Activated T-cell treated with anti-CD3 and anti-CD28 coated beads for 48 hours (primary cell): ENCODE results near the gene TRUB2.
"Not testable (repeated sequence)": the region's sequence is repeated elsewhere in the genome, so short reads cannot be mapped to it uniquely, and the experiment has no call there.

Source experiments
- DNase-seq: peaks from one replicate; pipeline ENCODE4 v3.0.0-alpha.2; 2020; ENCODE audit warnings: low read depth

TRUB2 gene

DNA sequence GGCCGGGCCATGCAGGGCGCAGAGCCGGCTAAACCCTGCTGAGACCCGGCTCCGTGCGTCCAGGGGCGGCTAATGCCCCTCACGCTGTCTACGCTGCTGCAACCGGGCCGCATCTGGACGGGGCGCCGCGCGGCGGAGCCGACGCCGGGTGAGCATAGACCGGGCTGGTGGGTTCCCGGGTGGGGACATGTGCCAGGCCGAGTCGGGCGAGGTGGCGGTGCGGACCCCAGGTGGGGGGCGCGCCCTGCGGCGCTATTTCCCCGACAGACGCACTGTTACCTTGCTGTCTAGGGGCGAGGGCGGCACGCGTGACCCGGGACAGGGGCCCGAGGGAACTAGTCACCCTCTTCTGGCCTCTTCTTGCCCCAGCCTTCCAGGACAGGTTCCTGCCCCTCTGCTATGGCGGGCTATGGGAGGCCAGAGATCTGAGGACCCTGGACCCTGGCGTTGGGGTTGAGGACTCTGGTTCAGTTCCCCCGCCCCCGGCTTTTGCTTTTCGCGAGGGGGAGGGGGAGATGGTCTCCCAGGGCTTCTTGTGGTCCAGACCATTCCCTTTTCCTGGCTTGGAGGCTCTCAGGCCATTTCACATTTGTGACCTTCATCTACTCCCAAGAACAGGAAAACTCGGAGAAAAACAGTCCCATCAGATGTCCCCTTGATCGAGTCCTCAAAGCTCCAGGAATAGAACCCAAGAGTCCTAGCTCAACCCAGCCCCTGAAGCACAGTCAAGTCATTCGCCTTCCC lies 18.6 kb upstream of the TRUB2 start:
- DNase-seq, result no peak

GRCh38 chr9:128339761-128340690 lies 17.8 kb upstream of the TRUB2 start, which contains the start of gene SLC27A4:
Gene SLC27A4, plus strand, starts transcription at chr9:128340527. Its CDS starts 2,606 bp downstream, at chr9:128343133.
- DNase-seq, result peak; percentile 80

DNA sequence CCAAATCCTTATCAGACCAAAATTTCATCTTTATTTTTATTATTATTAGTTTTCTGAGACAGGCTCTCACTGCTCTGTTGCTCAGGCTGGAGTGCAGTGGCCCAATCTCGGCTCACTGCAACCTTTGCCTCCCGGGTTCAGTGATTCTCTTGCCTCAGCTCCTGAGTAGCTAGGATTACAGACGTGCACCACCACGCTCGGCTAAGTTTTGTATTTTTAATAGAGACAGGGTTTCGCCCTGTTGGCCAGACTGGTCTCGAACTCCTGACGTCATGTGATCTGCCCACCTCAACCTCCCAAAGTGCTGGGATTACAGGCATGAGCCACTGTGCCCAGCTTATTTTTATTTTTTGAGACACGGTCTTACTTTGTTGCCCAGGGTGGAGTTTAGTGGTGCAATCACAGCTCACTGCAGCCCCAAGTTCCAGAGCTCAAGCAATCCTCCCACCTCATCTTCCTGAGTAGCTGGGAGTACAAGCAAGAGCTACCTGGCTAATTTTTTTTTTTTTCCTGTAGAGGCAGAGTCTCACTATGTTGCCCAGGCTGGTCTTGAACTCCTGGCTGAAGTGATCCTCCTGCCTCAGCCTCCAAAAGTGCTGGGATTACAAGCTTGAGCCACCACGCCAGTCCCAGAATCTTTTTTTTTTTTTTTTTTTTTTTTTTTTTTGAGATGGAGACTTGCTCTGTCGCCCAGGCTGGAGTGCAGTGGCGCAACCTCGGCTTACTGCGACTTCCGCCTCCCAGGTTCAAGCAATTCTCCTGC lies 16.8 kb upstream of the TRUB2 start:
- not testable (repeated sequence) for DNase-seq

DNA sequence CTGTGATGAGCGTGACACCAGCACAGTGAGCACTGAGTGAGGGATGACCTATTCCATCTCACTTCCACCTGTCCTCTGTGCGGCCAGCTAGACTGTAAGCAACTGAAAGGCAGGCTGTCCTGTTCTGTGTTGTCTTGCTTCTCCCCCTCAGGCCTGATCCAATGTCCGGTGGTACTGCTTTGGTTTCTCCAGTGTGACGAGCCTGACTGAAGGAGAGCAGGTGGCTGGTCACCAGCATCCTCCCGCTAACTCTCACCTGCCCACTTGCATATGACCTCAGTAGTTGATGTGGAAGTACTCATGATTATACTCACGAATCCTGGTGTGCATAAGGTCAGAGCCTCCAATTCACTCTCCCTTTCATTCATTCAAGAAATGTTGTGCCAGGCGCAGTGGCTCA lies 15.7 kb upstream of the TRUB2 start:
- no peak for DNase-seq

GRCh38 chr9:128335914-128336313 lies 13.7 kb upstream of the TRUB2 start:
- no peak for DNase-seq

GRCh38 chr9:128335161-128335560 lies 12.9 kb upstream of the TRUB2 start:
- DNase-seq, result no peak

DNA sequence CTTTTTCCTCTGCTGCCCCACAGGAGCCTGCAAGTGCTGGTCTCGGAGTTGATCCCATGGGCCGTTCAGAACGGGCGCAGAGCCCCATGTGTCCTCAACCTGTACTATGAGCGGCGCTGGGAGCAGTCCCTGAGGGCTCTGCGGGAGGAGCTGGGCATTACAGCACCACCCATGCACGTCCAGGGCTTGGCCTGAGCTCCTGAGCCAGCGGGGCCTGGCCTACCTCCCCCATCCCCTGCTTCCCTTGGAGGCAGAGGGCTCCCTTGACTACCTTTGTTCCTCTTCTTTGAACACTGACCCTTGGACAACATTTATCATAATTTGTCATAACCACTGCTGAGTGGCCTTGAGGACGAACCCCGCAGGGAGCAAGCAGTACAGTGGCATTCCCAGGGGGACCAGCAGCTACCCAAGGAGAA lies 11.2 kb upstream of the TRUB2 start:
- DNase-seq, result no peak

DNA sequence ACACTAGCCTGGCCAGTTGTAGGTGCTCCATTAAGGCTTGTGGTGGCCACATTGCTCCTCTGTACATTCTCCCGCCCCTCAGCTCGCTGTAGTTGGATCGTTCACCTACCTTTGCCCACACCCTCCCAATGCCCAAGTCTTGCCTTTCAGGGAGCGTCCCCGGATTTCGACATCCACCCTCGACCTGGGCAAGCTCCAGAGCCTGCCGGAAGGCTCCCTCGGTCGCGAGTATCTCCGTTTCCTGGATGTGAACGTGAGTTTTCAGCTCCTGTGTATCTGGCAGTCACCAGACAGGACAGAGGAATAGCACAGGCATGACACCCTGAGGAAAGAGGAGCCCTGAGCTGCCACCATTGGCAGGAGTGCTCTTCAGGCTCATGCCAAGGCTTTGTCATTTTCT lies 3.4 kb upstream of the TRUB2 start:
- DNase-seq, result no peak

DNA sequence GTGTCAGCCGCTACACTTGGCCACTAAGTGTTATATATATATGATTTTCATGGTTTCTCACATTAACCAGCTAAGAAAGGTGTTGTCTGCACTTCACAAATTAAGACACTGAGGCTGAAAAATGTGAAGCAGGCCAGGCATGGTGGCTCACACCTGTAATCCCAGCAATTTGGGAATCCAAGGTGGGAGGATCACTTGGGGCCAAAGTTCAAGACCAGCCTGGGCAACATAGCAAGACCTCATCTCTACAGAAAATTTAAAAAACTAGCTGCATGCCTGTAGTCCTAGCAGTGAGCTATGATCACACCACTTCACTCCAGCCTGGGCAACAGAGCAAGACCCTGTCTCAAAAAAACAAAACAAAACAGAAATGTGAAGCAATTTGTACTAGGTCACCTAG lies 2.2 kb upstream of the TRUB2 start:
- DNase-seq, result no peak

GRCh38 chr9:128323791-128324190 lies 1.5 kb upstream of the TRUB2 start:
- DNase-seq, result no peak

GRCh38 chr9:128323212-128323730 lies 1.0 kb upstream of the TRUB2 start:
- DNase-seq, result no peak

DNA sequence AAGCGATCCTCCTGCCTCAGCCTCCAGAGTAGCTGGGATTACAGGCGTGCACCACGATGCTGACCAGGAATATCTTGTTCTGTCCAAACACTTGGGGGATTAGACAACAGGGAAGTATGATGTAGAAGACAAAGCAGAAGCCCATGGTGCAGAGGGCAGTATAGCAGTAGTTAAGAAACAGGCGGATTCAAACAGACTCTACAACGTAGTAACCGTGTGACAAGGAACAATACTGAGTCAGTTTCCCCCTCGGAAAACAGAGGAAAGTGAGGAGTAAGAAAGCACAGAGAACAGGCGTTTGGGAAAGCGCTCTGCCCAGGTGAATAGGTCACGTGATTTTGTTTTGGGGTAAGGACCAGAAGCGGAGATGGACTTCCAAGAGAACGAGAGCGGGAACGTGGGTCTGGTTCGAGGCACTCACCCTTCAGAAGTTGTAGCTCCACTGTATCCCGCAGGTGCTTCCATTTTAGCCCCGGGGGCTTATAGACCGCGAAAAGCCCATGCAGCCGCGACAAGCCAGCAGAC lies 306 bp downstream of the TRUB2 start:
- no peak for DNase-seq

- no peak for DNase-seq
Measured at GRCh38 chr9:128321343-128321742, 904 bp downstream of the TRUB2 start.

DNA sequence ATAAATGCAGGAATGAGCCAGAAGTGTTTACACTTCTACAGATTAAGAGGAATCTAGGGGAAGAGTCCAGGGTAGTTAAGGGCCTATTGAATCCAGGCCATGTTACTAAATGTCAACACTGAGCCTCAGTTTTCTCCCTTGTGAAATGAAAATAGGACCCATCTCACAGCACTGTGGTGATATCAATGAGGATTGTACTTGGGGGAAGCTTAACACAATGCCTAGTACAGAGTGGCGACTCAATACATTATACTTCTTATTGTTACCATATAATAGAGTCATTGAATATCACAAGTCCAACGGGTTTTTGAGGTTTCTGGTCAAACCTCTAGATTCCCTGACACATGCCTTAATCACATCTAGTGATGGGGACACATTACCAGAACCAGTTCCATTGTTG lies 4.6 kb downstream of the TRUB2 start:
- no peak for DNase-seq

GRCh38 chr9:128316421-128316820 lies 5.8 kb downstream of the TRUB2 start:
- no peak for DNase-seq

GRCh38 chr9:128314697-128315096 lies 7.5 kb downstream of the TRUB2 start:
- no peak for DNase-seq

GRCh38 chr9:128310461-128310860 lies 11.8 kb downstream of the TRUB2 start:
- DNase-seq, result no peak

- no peak for DNase-seq
Measured at GRCh38 chr9:128309551-128309950, 12.7 kb downstream of the TRUB2 start.

GRCh38 chr9:128304971-128305288 lies 17.3 kb downstream of the TRUB2 start:
- DNase-seq, result no peak

- DNase-seq, result no peak
Measured at GRCh38 chr9:128304136-128304970, 17.9 kb downstream of the TRUB2 start.
